Transverse colon (tissue), 4 donors: ENCODE measurements around the gene SLC37A2. TPM values are rescaled to one million over a fixed set of nuclear protein-coding genes. Genes with fewer than 3 reads are reported as not detected.
"Not testable (repeated sequence)": the region's sequence is repeated elsewhere in the genome, so short reads cannot be mapped to it uniquely, and the experiment has no call there.

Experiments used
- DNase-seq: peaks from one replicate; pipeline ENCODE4 v3.0.0-alpha.2; 2019
- H3K27ac ChIP-seq, 4 donors: fragments of 200-600 bp; sonication (generic); 2 replicates each; pipeline ENCODE4 v1.5.1; 2016 to 2018; ENCODE audit warnings: inconsistent platforms in 4 of 4
- H3K27me3 ChIP-seq: fragments of 200-600 bp; sonication (generic); 2 replicates; pipeline ENCODE4 v1.5.1; 2017; ENCODE audit warnings: inconsistent platforms
- H3K36me3 ChIP-seq, 4 donors: fragments of 200-600 bp; sonication (generic); 2 replicates each; pipeline ENCODE4 v1.5.1; 2017 to 2019; ENCODE audit warnings: inconsistent platforms in 4 of 4
- H3K4me1 ChIP-seq, 4 donors: fragments of 200-600 bp; sonication (generic); 2 replicates each; pipeline ENCODE4 v1.5.1; 2017 to 2020; ENCODE audit warnings: inconsistent platforms in 4 of 4
- H3K4me3 ChIP-seq, 4 donors: fragments of 200-600 bp; sonication (generic); 1 replicate in 1 of 4; 2 replicates in 3 of 4; pipeline versions ENCODE4 v1.5.1 to v1.6.1; 2017 to 2019; ENCODE audit warnings: inconsistent platforms in 4 of 4
- H3K9me3 ChIP-seq, 2 donors: fragments of 200-600 bp; sonication (generic); 2 replicates each; pipeline ENCODE4 v1.5.1; 2017 to 2019; ENCODE audit warnings: inconsistent platforms in 2 of 2
- EP300 ChIP-seq: sonication (generic); formaldehyde crosslinking; IDR thresholded peaks from one replicate; pipeline ENCODE4 v1.6.1; 2017; ENCODE audit warnings: antibody characterized with exemption, low read depth
- POLR2A ChIP-seq: fragments of 450-650 bp; IDR thresholded peaks from one replicate; pipeline ENCODE4 v1.6.1; 2016; ENCODE audit warnings: antibody characterized with exemption, mild to moderate bottlenecking, moderate library complexity
- POLR2AphosphoS5 ChIP-seq, 3 donors: sonication (generic); formaldehyde crosslinking; IDR thresholded peaks; one replicate each; pipeline ENCODE4 v1.6.1; 2016; ENCODE audit warnings: antibody characterized with exemption in 3 of 3
- WGBS, 2 donors: methylation state at CpG; one replicate each; pipeline ENCODE4 v1.1.5; 2018; ENCODE audit warnings: low coverage in 1 of 2; 5-methylcytosine and 5-hydroxymethylcytosine counted together
- in situ Hi-C, 4 donors: fragments of 200-750 bp; cut with MboI; loops; one replicate each; pipeline versions ENCODE4 v1.15.0 to v1.15.1; 2017; ENCODE audit warnings: low sequenced_read_pairs in 3 of 4, low pct_ligation_motif_present in 1 of 4, low pct_unique_long_range_greater_than_20kb in 1 of 4
- intact Hi-C: fragments of 100-400 bp; cut with DNase I; formaldehyde crosslinking; loops from one replicate; pipeline ENCODE4 v1.15.1; 2023; ENCODE audit warnings: low total_unique reads
- total RNA-seq, 4 donors: library from RNA; depleted of rRNA; stranded (reverse); fragments of >200 nt; gene quantifications; one replicate each; pipeline ENCODE4 v1.1.0, GENCODE V29; 2016
- TF ChIP-seq, protein P1 (sequence below), 5 experiments: fragments of 200-600 bp in 3 of 5; fragments of 450-650 bp in 2 of 5; sonication (generic) in 3 of 5; IDR thresholded peaks; 1 replicate in 2 of 5; 2 replicates in 3 of 5; pipeline ENCODE4 v1.5.1; 2016 to 2017; ENCODE audit warnings: antibody characterized with exemption in 5 of 5, inconsistent platforms in 3 of 5, mild to moderate bottlenecking in 2 of 5, moderate library complexity in 1 of 5

The SLC37A2 gene
- total RNA-seq, 4 donors from 2014 or later: 2.4 to 20.6 (median 5.9) TPM

DNA sequence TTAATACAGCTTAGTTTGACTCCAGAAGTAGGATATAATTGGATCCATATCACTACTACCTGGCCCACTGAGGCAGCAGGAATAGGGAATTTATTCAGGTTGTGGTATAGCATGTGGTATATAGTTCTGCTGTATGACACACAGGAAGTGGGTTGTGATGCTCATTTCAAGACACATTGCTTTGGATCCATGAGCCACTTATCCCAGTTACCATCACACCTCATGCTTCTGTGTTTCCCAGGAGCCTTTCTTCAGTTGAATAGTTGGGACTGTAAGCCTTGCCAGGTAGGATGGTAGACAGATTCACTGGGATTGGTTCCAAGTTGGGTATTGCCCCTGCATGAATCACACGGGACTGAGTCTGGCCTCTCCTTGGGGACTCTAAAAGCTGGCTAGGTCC is 9.9 kb upstream of the SLC37A2 start:
- TF ChIP-seq POLR2AphosphoS5 (IDR thresholded peaks at IDR 0.05): no peak
- TF ChIP-seq, protein P1, sequence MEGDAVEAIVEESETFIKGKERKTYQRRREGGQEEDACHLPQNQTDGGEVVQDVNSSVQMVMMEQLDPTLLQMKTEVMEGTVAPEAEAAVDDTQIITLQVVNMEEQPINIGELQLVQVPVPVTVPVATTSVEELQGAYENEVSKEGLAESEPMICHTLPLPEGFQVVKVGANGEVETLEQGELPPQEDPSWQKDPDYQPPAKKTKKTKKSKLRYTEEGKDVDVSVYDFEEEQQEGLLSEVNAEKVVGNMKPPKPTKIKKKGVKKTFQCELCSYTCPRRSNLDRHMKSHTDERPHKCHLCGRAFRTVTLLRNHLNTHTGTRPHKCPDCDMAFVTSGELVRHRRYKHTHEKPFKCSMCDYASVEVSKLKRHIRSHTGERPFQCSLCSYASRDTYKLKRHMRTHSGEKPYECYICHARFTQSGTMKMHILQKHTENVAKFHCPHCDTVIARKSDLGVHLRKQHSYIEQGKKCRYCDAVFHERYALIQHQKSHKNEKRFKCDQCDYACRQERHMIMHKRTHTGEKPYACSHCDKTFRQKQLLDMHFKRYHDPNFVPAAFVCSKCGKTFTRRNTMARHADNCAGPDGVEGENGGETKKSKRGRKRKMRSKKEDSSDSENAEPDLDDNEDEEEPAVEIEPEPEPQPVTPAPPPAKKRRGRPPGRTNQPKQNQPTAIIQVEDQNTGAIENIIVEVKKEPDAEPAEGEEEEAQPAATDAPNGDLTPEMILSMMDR (IDR thresholded peaks at IDR 0.05): no peak
- TF ChIP-seq EP300: no peak
- TF ChIP-seq POLR2A: no peak
- intact Hi-C loops: no loop called here

DNA sequence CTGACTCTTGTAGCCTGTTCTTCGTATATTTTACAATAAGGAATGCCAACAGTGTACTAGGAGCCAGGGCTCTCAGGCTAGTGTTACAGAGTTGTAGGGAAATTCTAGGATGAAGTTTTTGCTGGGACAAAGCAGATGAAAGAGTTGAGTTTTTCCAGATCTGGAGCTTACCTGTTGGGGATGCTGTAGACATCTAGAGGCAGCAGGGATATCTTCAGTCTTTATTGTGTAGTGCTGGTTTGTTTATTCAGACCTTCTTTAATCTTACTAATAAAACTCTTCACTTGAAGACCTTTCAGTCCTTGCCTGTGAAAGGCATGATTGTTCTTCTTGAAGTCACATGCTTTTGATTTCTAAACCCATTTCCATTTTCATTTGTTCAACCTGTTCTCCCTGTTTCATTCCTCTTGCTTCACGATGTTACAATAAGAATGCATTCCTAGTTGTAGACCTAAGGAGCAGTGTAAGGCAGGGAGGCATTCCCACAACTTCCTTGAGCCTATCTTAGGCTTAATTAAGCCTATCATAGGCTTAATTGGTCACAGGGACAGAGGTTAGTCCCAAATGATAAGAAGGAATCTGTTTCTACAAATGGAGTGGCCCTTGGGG is 7.9 kb upstream of the SLC37A2 start:
- H3K4me1 ChIP-seq: no peaks in the 10 kb centered on the region
- H3K9me3 ChIP-seq: no peaks in the 10 kb centered on the region
- no peaks in the 10 kb centered on the region for H3K27me3 ChIP-seq
- intact Hi-C loops: no loop called here
- in situ Hi-C loops: no loop called here
- no peak overlapping the region for H3K4me3 ChIP-seq
- DNase-seq: no peak
- H3K36me3 ChIP-seq: no peaks in the 10 kb centered on the region
- TF ChIP-seq EP300 (no peak), POLR2AphosphoS5 (IDR thresholded peaks at IDR 0.05) (no peak), POLR2A (no peak)
- TF ChIP-seq, protein P1 (IDR thresholded peaks at IDR 0.05): no peak
- 61 to 65% methylated on average over 2 of the region's 2 CpGs for WGBS, 2 donors
- H3K27ac ChIP-seq: no peak overlapping the region

More for the DNA sequence above, 9.9 kb upstream of the SLC37A2 start:
- no peak for DNase-seq
- no peaks in the 10 kb centered on the region for H3K9me3 ChIP-seq
- no peaks in the 10 kb centered on the region for H3K4me1 ChIP-seq
- no peak overlapping the region for H3K4me3 ChIP-seq
- H3K27me3 ChIP-seq: no peaks in the 10 kb centered on the region
- no peak overlapping the region for H3K27ac ChIP-seq
- 100% methylated on average over 1 of the region's 1 CpG; no CpG with 5 or more reads in 1 of the 2 donors for WGBS, 2 donors
- in situ Hi-C loops: no loop called here
- no peaks in the 10 kb centered on the region for H3K36me3 ChIP-seq

DNA sequence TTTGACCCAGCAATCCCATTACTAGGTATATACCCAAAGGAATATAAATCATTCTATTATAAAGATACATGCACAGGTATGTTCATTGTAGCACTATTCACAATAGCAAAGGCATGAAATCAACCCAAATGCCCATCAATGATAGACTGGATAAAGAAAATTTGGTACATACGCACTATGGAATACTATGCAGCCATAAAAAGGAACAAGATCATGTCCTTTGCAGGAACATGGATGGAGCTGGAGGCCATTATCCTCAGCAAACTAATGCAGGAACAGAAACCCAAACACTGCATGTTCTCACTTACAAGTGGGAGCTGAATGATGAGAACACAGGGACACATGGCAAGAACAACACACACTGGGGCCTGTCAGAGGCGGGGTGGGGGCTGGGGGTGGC is 7.0 kb upstream of the SLC37A2 start:
- WGBS, 2 donors: 98 to 100% methylated on average over 1 to 2 of the region's 2 CpGs
- DNase-seq, H3K27me3 ChIP-seq, H3K27ac ChIP-seq, H3K9me3 ChIP-seq, in situ Hi-C loops, intact Hi-C loops, H3K4me3 ChIP-seq, H3K36me3 ChIP-seq, H3K4me1 ChIP-seq: not testable (repeated sequence)

DNA sequence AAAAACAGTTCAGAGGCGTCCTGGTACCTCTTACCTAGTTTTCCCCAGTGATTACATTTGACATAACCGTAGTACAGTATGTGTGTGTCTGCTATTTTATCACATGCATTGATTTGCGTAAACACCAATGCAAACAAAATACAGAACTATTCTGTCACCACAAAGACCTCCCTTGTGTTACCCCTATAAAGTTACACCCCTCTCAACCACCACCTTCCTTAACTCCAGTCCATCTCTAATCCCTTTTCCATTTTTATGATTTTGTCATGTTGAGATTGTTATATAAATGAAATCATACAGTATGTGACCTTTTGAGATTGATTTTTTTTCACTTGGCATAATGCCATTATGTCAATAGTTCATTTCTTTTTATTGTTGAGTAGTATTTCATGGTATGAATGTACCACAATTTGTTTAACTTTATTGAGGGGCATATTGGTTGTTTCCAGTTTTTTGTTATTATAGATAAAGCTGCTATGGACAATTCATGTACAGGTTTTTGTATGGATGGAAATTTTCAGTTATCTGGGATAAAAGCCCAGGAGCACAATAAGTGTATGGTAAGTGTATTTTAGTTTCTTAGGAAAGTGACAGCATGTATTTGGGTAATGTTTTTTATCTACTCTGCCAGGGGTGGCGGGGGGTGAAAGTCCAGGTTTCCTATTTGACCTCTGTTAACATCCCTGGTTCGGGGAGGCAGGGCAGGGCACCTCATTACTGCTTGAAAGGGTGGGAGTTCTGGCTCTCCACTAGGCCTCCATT is 6.0 kb upstream of the SLC37A2 start:
- intact Hi-C loops: no loop called here
- in situ Hi-C loops: no loop called here
- Histone ChIP-seq H3K27ac (no peak overlapping the region), H3K27me3 (peaks cover under 1% of the 10 kb centered on the region), H3K36me3 (no peaks in the 10 kb centered on the region), H3K4me3 (no peak overlapping the region), H3K9me3 (no peaks in the 10 kb centered on the region), H3K4me1 (no peaks in the 10 kb centered on the region)
- no peak for TF ChIP-seq EP300
- TF ChIP-seq POLR2AphosphoS5 (IDR thresholded peaks at IDR 0.05): no peak
- TF ChIP-seq POLR2A: no peak
- TF ChIP-seq, protein P1 (IDR thresholded peaks at IDR 0.05): no peak
- 54 to 58% methylated on average over 4 to 5 of the region's 5 CpGs for WGBS, 2 donors
- no peak for DNase-seq
